Measurements from ENCODE around the gene DZIP1L.

GRCh38 chr3:138084196-138084595 is 31.2 kb downstream of the DZIP1L start:
- TF ChIP-seq SIN3A (IDR thresholded peaks at IDR 0.05; ENCODE audit: borderline replicate concordance, insufficient read depth, low read length) (no peak), POLR2AphosphoS5 (IDR thresholded peaks at IDR 0.05; ENCODE audit: low read depth, low read length) (no peak), TAF1 (IDR thresholded peaks at IDR 0.05; ENCODE audit: borderline replicate concordance, insufficient read depth, low read length) (no peak), FOXP2 (optimal IDR thresholded peaks at IDR 0.05; ENCODE audit: borderline replicate concordance, extremely low read depth, extremely low read length, insufficient read depth) (no peak)
- TF ChIP-seq, protein P1, sequence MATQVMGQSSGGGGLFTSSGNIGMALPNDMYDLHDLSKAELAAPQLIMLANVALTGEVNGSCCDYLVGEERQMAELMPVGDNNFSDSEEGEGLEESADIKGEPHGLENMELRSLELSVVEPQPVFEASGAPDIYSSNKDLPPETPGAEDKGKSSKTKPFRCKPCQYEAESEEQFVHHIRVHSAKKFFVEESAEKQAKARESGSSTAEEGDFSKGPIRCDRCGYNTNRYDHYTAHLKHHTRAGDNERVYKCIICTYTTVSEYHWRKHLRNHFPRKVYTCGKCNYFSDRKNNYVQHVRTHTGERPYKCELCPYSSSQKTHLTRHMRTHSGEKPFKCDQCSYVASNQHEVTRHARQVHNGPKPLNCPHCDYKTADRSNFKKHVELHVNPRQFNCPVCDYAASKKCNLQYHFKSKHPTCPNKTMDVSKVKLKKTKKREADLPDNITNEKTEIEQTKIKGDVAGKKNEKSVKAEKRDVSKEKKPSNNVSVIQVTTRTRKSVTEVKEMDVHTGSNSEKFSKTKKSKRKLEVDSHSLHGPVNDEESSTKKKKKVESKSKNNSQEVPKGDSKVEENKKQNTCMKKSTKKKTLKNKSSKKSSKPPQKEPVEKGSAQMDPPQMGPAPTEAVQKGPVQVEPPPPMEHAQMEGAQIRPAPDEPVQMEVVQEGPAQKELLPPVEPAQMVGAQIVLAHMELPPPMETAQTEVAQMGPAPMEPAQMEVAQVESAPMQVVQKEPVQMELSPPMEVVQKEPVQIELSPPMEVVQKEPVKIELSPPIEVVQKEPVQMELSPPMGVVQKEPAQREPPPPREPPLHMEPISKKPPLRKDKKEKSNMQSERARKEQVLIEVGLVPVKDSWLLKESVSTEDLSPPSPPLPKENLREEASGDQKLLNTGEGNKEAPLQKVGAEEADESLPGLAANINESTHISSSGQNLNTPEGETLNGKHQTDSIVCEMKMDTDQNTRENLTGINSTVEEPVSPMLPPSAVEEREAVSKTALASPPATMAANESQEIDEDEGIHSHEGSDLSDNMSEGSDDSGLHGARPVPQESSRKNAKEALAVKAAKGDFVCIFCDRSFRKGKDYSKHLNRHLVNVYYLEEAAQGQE (IDR thresholded peaks at IDR 0.05; ENCODE audit: insufficient read depth in 1 of 2, low read depth in 2 of 2, low read length in 2 of 2) = no peak
